ENCODE results near the gene TCAIM. TPM values are rescaled to one million over a fixed set of nuclear protein-coding genes. Genes with fewer than 3 reads are reported as not detected.

Gene TCAIM
- total and polyA plus RNA-seq, 9 of the 15 experiments (the other 6 are each of a cell fraction or from before 2014, with no cell fraction given): 19.7 to 53.3 (median 36.9) TPM

DNA sequence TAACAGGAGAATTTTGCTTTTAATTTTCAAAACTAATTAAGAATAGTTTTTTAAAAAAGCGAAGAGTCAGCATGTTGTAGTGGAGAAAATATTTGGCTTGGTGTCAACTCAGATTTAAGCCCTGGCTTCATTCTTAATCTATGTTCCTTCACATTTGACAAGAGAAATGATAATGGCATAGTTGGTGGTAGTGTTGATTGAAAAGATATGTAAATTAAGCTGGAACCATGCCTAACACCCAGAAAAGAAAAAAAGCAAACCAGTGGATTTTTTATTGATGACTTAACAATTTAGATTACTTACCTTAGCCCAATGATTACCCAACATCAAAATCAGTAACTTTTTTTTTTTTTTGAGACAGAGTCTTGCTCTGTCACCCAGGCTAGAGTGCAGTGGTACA, 27.4 kb downstream of the TCAIM start:
- H3K4me3 ChIP-seq: no peak overlapping the region
- ChIA-PET CTCF (ENCODE audit: low intra/inter-chr PET ratio) (no interaction called here), POLR2A (no interaction called here)
- no peaks in the 10 kb centered on the region for H3K79me2 ChIP-seq (ENCODE audit: control insufficient read depth, insufficient read depth, low read length)
- no peak for FAIRE-seq
- in situ Hi-C loops (cut with MboI) (no loop called here), intact Hi-C loops (cut with micrococcal nuclease) (no loop called here)
- no peaks in the 10 kb centered on the region for H3K4me1 ChIP-seq (replicated peaks in 1 of 2; ENCODE audit: control insufficient read depth in 2 of 2, insufficient read depth in 2 of 2, low read length in 2 of 2)
- H3K9me1 ChIP-seq (ENCODE audit: control insufficient read depth, insufficient read depth, low read length): no peaks in the 10 kb centered on the region
- no peaks in the 10 kb centered on the region; the same call in 2 of the 3 replicates for H3K36me3 ChIP-seq (ENCODE audit: control insufficient read depth, insufficient read depth, low read length)
- H3K27ac ChIP-seq (ENCODE audit: extremely low read depth, low read depth, low read length): no peak overlapping the region
- DNase-seq (ENCODE audit: extremely low read depth in 1 of 4, low spot score in 3 of 4): no peak
- H4K20me1 ChIP-seq (replicated peaks; ENCODE audit: control insufficient read depth, insufficient read depth, low read length): no peaks in the 10 kb centered on the region
- TF ChIP-seq RBFOX2 (IDR thresholded peaks at IDR 0.05; ENCODE audit: low read depth, low read length) (no peak), MIER1 (IDR thresholded peaks at IDR 0.05; ENCODE audit: low read depth) (no peak), ZNF511 (CRISPR knock-in tag; IDR thresholded peaks at IDR 0.05) (no peak), ZNF316 (IDR thresholded peaks at IDR 0.05) (peak; percentile 86), NONO (IDR thresholded peaks at IDR 0.05; ENCODE audit: low read depth in 2 of 2, low read length in 1 of 2) (no peak), MAFG (tag; conservative IDR thresholded peaks at IDR 0.05) (peak; percentile 75), KDM4B (IDR thresholded peaks at IDR 0.05; ENCODE audit: borderline replicate concordance in 2 of 2, low read depth in 1 of 2) (no peak), RBM17 (IDR thresholded peaks at IDR 0.05; ENCODE audit: borderline replicate concordance, low read depth, low read length) (no peak), MAFF (IDR thresholded peaks at IDR 0.05; ENCODE audit: low read length) (peak; percentile 18), MAFK (IDR thresholded peaks at IDR 0.05; ENCODE audit: low read length) (peak; percentile 37; the same call in 1 of the 2 replicates), C11orf30 (IDR thresholded peaks at IDR 0.05; ENCODE audit: low read depth) (peak; percentile 70), RFX5 (IDR thresholded peaks at IDR 0.05; ENCODE audit: low read depth, low read length) (no peak)
- H2AFZ ChIP-seq (ENCODE audit: low read depth, low read length): no peak overlapping the region
- H3K9ac ChIP-seq (ENCODE audit: insufficient read depth in 1 of 2, low read depth in 2 of 2, low read length in 2 of 2): no peak overlapping the region
- ATAC-seq: no peak
- H3K9me3 ChIP-seq (replicated peaks; ENCODE audit: control insufficient read depth, insufficient read depth, low read depth, low read length): no peaks in the 10 kb centered on the region
- no peaks in the 10 kb centered on the region for H3K27me3 ChIP-seq (ENCODE audit: control insufficient read depth in 2 of 2, insufficient read depth in 2 of 2, low read length in 2 of 2)
- 96% methylated on average over 1 of the region's 1 CpG for WGBS (ENCODE audit: insufficient coverage, low coverage, missing lambda C conversion rate)
- H3K4me2 ChIP-seq (ENCODE audit: insufficient read depth, low read length): no peak overlapping the region
- no TSS peak for BruUV-seq (replicated peaks)

All from K562 (cell line).